Measurements from ENCODE around the gene P3H2.

GRCh38 chr3:190019006-190019405 lies 101.7 kb downstream of the P3H2 start:
- TF ChIP-seq POLR2A (IDR thresholded peaks at IDR 0.05) (no peak), CTCF (IDR thresholded peaks at IDR 0.05) (no peak)

All from thyroid gland (tissue), 4 donors.